OCI-LY7 (cell line): ENCODE measurements around the gene FRS2. TPM values are rescaled to one million over a fixed set of nuclear protein-coding genes. Genes with fewer than 3 reads are reported as not detected.

Experiments used
- BruUV-seq: library from RNA; stranded (reverse); fragments of 400-500 nt; replicated peaks from 2 replicates; lab custom pipeline; 2021; lab: Mats Ljungman, UMichigan
- CTCF ChIA-PET: fragments of 300-600 bp; sonication (Branson Sonifier 250); formaldehyde crosslinking; loops from one replicate; lab custom pipeline; 2022; ENCODE audit warnings: antibody characterized with exemption; ENCODE audit not compliant: unreplicated experiment; lab: Charles Lee
- POLR2A ChIA-PET: fragments of 300-600 bp; sonication (Branson Sonifier 250); formaldehyde crosslinking; loops from one replicate; lab custom pipeline; 2022; ENCODE audit warnings: antibody characterized with exemption; lab: Charles Lee
- DNase-seq: peaks from one replicate; pipeline ENCODE4 v3.0.0-alpha.2; 2015; ENCODE audit warnings: low spot score
- H2AFZ ChIP-seq: fragments of 200-600 bp; sonication (generic), shearing (Covaris generic); 2 replicates; pipeline ENCODE4 v1.6.1; 2014; ENCODE audit warnings: mild to moderate bottlenecking, antibody characterized with exemption, low read length, moderate library complexity
- H3K27ac ChIP-seq: fragments of 200-600 bp; sonication (generic); 2 replicates; pipeline ENCODE4 v1.5.1; 2014; ENCODE audit warnings: mixed run types, low read depth, mild to moderate bottlenecking, moderate library complexity, low read length, inconsistent platforms; ENCODE audit not compliant: poor library complexity, severe bottlenecking
- H3K36me3 ChIP-seq: fragments of 200-600 bp; sonication (generic); 2 replicates; pipeline ENCODE4 v1.6.1; 2014; ENCODE audit warnings: mild to moderate bottlenecking, antibody characterized with exemption, low read length, moderate library complexity, mixed read lengths; ENCODE audit not compliant: insufficient read depth
- H3K4me1 ChIP-seq: fragments of 200-600 bp; sonication (generic); 2 replicates; pipeline ENCODE4 v1.5.1; 2014; ENCODE audit warnings: mild to moderate bottlenecking, low read length; ENCODE audit not compliant: insufficient read depth, poor library complexity, severe bottlenecking
- H3K4me2 ChIP-seq: fragments of 200-600 bp; sonication (generic); 2 replicates; pipeline ENCODE4 v1.6.1; 2014; ENCODE audit warnings: mild to moderate bottlenecking, low read length
- H3K4me3 ChIP-seq: fragments of 200-600 bp; sonication (generic); 2 replicates; pipeline ENCODE4 v1.5.1; 2014; ENCODE audit warnings: mild to moderate bottlenecking, low read depth, low read length; ENCODE audit not compliant: poor library complexity, severe bottlenecking
- H3K79me2 ChIP-seq: fragments of 200-600 bp; sonication (generic); 2 replicates; pipeline ENCODE4 v1.6.1; 2016; ENCODE audit warnings: low read depth, mild to moderate bottlenecking, low read length, moderate library complexity, mixed read lengths; ENCODE audit not compliant: insufficient read depth
- H3K9me2 ChIP-seq: fragments of 200-600 bp; sonication (generic); 2 replicates; pipeline ENCODE4 v1.6.1; 2016; ENCODE audit warnings: mild to moderate bottlenecking, low read length, mixed read lengths; ENCODE audit not compliant: insufficient read depth
- H3K9me3 ChIP-seq: fragments of 200-600 bp; sonication (generic); 2 replicates; pipeline ENCODE4 v1.6.1; 2014; ENCODE audit warnings: mild to moderate bottlenecking, mixed run types, low read length, mixed read lengths
- H4K20me1 ChIP-seq: fragments of 200-600 bp; sonication (generic); 2 replicates; pipeline ENCODE4 v1.6.1; 2014; ENCODE audit warnings: mild to moderate bottlenecking, antibody characterized with exemption, low read length, moderate library complexity, mixed read lengths; ENCODE audit not compliant: insufficient read depth
- EZH2phosphoT487 ChIP-seq: fragments of 200-600 bp; sonication (generic); IDR thresholded peaks from 2 replicates; pipeline ENCODE4 v1.6.1; 2018; ENCODE audit warnings: low read depth, borderline replicate concordance, mild to moderate bottlenecking, mixed run types, antibody characterized with exemption, low read length, moderate library complexity, mixed read lengths
- intact Hi-C: fragments of 100-400 bp; cut with micrococcal nuclease; formaldehyde crosslinking; loops from one replicate; pipeline ENCODE4 v1.10.0; 2022; ENCODE audit not compliant: unreplicated experiment
- total RNA-seq, 2 experiments: library from RNA; depleted of rRNA in 1 of 2; stranded (reverse); fragments of >200 nt in 1 of 2; shearing (Covaris generic) in 1 of 2; gene quantifications; 2 replicates each; pipeline ENCODE4 v1.2.3, GENCODE V29; 2014 to 2022
- TF ChIP-seq, protein P1 (sequence below): fragments of 200-600 bp; sonication (generic); conservative IDR thresholded peaks from 2 replicates; pipeline ENCODE4 v1.5.1; 2014; ENCODE audit warnings: mild to moderate bottlenecking, antibody characterized with exemption, low read length, moderate library complexity, mixed read lengths

Gene FRS2
- total RNA-seq, 2 experiments from 2014 or later = 11.1 to 18.5 TPM

DNA sequence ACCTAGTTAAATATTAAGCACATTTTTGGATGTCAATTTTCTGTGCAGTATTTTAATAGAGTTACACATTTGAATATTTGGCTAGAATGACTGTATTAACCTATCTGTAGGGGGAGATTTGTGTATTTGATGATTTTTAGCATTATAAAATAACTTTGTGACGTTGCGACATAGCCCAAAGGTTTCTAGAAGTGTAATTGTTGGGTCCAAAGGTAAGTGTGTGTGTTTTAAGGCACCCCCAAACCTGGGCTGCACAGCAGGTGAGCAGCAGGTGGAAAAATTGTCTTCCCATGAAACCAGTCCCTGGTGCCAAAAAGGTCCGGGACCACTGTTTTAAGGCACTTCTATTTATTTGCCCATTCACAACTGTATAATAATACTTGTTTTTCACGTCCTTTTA lies 118.3 kb downstream of the FRS2 start:
- no peaks in the 10 kb centered on the region for H3K9me2 ChIP-seq
- H3K4me2 ChIP-seq = no peak overlapping the region
- ChIA-PET CTCF (no interaction called here), POLR2A (interaction anchor here (0.6 kb wide), 1 partner anchor 348 kb away, joined by 4 read pairs; no protein-coding TSS in a partner anchor)
- no peak overlapping the region for H3K4me3 ChIP-seq
- peaks cover 4% of the 10 kb centered on the region; the same call in 1 of the 2 replicates for H4K20me1 ChIP-seq
- peaks cover 56% of the 10 kb centered on the region for H3K79me2 ChIP-seq
- no peak overlapping the region for H3K27ac ChIP-seq
- H3K9me3 ChIP-seq = no peaks in the 10 kb centered on the region
- no peak for DNase-seq
- no TSS peak for BruUV-seq
- no peak for TF ChIP-seq EZH2phosphoT487
- TF ChIP-seq, protein P1, sequence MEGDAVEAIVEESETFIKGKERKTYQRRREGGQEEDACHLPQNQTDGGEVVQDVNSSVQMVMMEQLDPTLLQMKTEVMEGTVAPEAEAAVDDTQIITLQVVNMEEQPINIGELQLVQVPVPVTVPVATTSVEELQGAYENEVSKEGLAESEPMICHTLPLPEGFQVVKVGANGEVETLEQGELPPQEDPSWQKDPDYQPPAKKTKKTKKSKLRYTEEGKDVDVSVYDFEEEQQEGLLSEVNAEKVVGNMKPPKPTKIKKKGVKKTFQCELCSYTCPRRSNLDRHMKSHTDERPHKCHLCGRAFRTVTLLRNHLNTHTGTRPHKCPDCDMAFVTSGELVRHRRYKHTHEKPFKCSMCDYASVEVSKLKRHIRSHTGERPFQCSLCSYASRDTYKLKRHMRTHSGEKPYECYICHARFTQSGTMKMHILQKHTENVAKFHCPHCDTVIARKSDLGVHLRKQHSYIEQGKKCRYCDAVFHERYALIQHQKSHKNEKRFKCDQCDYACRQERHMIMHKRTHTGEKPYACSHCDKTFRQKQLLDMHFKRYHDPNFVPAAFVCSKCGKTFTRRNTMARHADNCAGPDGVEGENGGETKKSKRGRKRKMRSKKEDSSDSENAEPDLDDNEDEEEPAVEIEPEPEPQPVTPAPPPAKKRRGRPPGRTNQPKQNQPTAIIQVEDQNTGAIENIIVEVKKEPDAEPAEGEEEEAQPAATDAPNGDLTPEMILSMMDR = no peak
- intact Hi-C loops = loop anchor here (5.0 kb wide), 2 partner anchors 149 to 654 kb away; partner anchors contain the start of genes CNOT2 and RAB3IP
- H3K4me1 ChIP-seq = peaks cover 12% of the 10 kb centered on the region
- H3K36me3 ChIP-seq = peaks cover 76% of the 10 kb centered on the region
- no peak overlapping the region for H2AFZ ChIP-seq

DNA sequence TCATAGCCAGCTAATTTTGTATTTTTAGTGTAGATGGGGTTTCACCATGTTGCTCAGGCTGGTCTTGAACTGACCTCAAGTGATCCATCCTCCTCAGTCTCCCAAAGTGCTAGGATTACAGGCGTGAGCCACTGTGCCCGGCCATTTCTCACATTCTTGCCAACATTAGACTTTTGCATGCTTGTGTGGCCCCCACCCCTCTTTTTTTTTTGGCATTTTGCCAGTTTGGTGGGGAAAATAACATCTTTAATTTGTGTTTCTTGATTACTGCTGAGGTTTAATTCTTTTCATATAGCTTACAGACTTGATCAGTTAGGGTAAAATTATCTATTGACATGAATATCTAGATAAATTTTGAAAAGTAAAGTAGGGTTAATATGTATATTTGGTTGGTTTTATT lies 118.9 kb downstream of the FRS2 start:
- no peaks in the 10 kb centered on the region for H3K9me3 ChIP-seq
- peaks cover 81% of the 10 kb centered on the region for H3K36me3 ChIP-seq
- CTCF ChIA-PET = no interaction called here
- no peak for DNase-seq
- peaks cover 57% of the 10 kb centered on the region for H3K79me2 ChIP-seq
- intact Hi-C loops = loop anchor here (5.0 kb wide), 2 partner anchors 148 to 653 kb away; partner anchors contain the start of genes CNOT2 and RAB3IP
- no TSS peak for BruUV-seq
- no peak for TF ChIP-seq EZH2phosphoT487
- TF ChIP-seq, protein P1 = no peak
- POLR2A ChIA-PET = interaction anchor here (0.6 to 1.5 kb wide), 2 partner anchors 29 to 347 kb away, joined by 3 to 4 read pairs; no protein-coding TSS in a partner anchor
- no peak overlapping the region for H3K4me2 ChIP-seq
- peaks cover 4% of the 10 kb centered on the region; the same call in 1 of the 2 replicates for H4K20me1 ChIP-seq
- H3K27ac ChIP-seq = no peak overlapping the region
- no peak overlapping the region for H2AFZ ChIP-seq
- H3K9me2 ChIP-seq = no peaks in the 10 kb centered on the region
- H3K4me1 ChIP-seq = peaks cover 12% of the 10 kb centered on the region
- no peak overlapping the region for H3K4me3 ChIP-seq

DNA sequence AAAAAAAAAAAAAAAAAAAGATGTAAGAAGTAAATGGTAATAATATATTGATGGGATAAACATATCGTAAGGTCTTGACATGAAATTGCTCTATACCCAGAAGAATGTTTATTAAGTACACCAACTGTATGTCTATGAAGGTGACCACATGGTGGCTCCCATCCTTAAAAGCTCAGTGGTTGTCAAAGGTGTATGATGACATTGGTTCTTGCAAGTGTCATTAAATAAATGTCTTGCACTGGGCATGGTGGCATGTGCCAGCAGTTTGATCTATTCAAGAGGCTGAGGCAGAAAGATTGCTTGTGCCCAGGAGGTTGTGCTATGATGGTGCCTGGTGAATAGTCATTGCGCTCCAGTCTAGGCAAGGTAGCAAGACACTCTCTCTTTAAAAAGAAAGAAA lies 125.5 kb downstream of the FRS2 start:
- H4K20me1 ChIP-seq = peaks cover 7% of the 10 kb centered on the region; the same call in 1 of the 2 replicates
- no TSS peak for BruUV-seq
- H3K4me1 ChIP-seq = no peaks in the 10 kb centered on the region
- H3K9me2 ChIP-seq = no peaks in the 10 kb centered on the region
- intact Hi-C loops = no loop called here
- H2AFZ ChIP-seq = no peak overlapping the region
- DNase-seq = no peak
- H3K36me3 ChIP-seq = peaks cover 100% of the 10 kb centered on the region
- ChIA-PET CTCF (no interaction called here), POLR2A (interaction anchor here (1.4 kb wide), 1 partner anchor 32 kb away, joined by 4 read pairs; no protein-coding TSS in a partner anchor)
- no peak overlapping the region for H3K27ac ChIP-seq
- no peak overlapping the region for H3K4me3 ChIP-seq
- peaks cover 24% of the 10 kb centered on the region; the same call in 1 of the 2 replicates for H3K79me2 ChIP-seq
- no peaks in the 10 kb centered on the region for H3K9me3 ChIP-seq
- TF ChIP-seq EZH2phosphoT487 = no peak
- TF ChIP-seq, protein P1 = 0 out of 2 replicates have a peak, but pooled peaks have one; percentile 10
- no peak overlapping the region for H3K4me2 ChIP-seq
